ENCODE data around the gene EHMT1. TPM values are rescaled to one million over a fixed set of nuclear protein-coding genes. Genes with fewer than 3 reads are reported as not detected.

The EHMT1 gene
- total and polyA plus RNA-seq, 2 of the 8 experiments (the other 6 are each of a cell fraction or from before 2014, with no cell fraction given), result 95.7 to 163 TPM

DNA sequence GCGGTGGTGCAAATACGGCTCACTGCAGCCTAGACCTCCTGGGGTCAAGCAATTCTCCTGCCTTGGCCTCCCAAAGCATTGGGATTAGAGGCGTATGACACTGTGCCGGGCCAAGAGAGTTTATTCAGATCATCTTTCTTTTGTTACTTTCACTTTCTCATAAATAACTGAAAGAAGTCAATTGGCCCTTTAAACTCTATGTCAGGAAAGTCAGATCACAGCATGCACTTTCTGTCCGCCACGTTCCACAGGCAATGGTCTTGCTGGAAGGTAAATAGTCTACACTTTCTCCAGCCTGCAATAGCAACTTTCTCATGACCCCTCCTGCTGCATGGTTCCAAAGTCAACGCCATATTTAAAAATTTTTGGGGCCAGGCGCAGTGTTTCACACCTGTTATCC, 19.9 kb upstream of the EHMT1 start:
- CTCF ChIA-PET (ENCODE audit: partially characterized antibody), result interaction anchor here (0.7 to 2.1 kb wide), 3 partner anchors 17 to 86 kb away, joined by 3 to 7 read pairs (median 3); no protein-coding TSS in a partner anchor
- Histone ChIP-seq H2AK5ac (ENCODE audit: low read depth, low read length) (no peak overlapping the region), H4K91ac (replicated peaks; ENCODE audit: insufficient read length, low read length) (no peak overlapping the region), H3K4me1 (replicated peaks in 1 of 4; ENCODE audit: control insufficient read depth in 3 of 4, insufficient read depth in 4 of 4, low read length in 3 of 4) (peaks cover 0 to 6% (median under 1%) of the 10 kb centered on the region in 4 experiments; a peak in 1 of 7 replicates), H3K23ac (ENCODE audit: insufficient read length) (no peak overlapping the region), H3K79me1 (ENCODE audit: low read depth, low read length) (peaks cover 3% of the 10 kb centered on the region; the same call in 1 of the 2 replicates), H3K9me3 (ENCODE audit: insufficient read depth in 2 of 2, low read depth in 1 of 2, low read length in 1 of 2) (no peaks in the 10 kb centered on the region), H3K27me3 (replicated peaks in 1 of 4; ENCODE audit: control insufficient read depth in 3 of 4, extremely low read depth in 1 of 4, insufficient read depth in 3 of 4, low read length in 3 of 4) (peaks cover 0 to 2% (median under 1%) of the 10 kb centered on the region in 4 experiments; a peak in 2 of 7 replicates), H2AFZ (ENCODE audit: low read length) (no peak overlapping the region), H3K9ac (replicated peaks in 1 of 4; ENCODE audit: extremely low read depth in 1 of 4, low read depth in 3 of 4, low read length in 3 of 4) (no peak overlapping the region), H2BK120ac (replicated peaks; ENCODE audit: low read depth, low read length) (no peak overlapping the region), H3K4me3 (ENCODE audit: extremely low read depth in 1 of 4, insufficient read depth in 2 of 4, low read depth in 3 of 4, low read length in 4 of 4) (no peak overlapping the region), H3K56ac (replicated peaks; ENCODE audit: insufficient read length, low read depth, low read length) (no peak overlapping the region), H3K18ac (ENCODE audit: extremely low read depth, low read length) (no peak overlapping the region; the same call in 1 of the 2 replicates), H4K8ac (ENCODE audit: extremely low read depth, insufficient read depth, low read length) (no peak overlapping the region), H4K20me1 (replicated peaks in 1 of 2; ENCODE audit: control insufficient read depth in 1 of 2, insufficient read depth in 2 of 2, low read length in 2 of 2) (peaks cover 0 to 4% of the 10 kb centered on the region in 2 experiments), H3K27ac (ENCODE audit: low read depth, low read length) (no peak overlapping the region), H3K79me2 (ENCODE audit: control insufficient read depth in 1 of 2, insufficient read depth in 2 of 2, low read length in 2 of 2) (no peaks in the 10 kb centered on the region), H3K23me2 (ENCODE audit: low read depth, low read length) (no peaks in the 10 kb centered on the region), H3K14ac (ENCODE audit: insufficient read length) (no peak overlapping the region), H2BK12ac (ENCODE audit: low read depth, low read length) (no peak overlapping the region), H2BK15ac (ENCODE audit: low read length) (no peak overlapping the region), H3K4ac (replicated peaks; ENCODE audit: insufficient read length, low read depth, low read length) (no peak overlapping the region), H3K36me3 (ENCODE audit: control insufficient read depth in 2 of 4, insufficient read depth in 4 of 4, low read length in 3 of 4) (no peaks in the 10 kb centered on the region), H3K4me2 (ENCODE audit: insufficient read depth in 1 of 2, low read depth in 2 of 2, low read length in 2 of 2) (no peak overlapping the region), H2BK20ac (ENCODE audit: low read length) (no peak overlapping the region), H2BK5ac (ENCODE audit: low read depth, low read length) (no peak overlapping the region), H4K5ac (ENCODE audit: insufficient read length, low read depth, low read length) (no peak overlapping the region)
- FAIRE-seq (no peak), DNase-seq (ENCODE audit: low read depth in 1 of 2, low spot score in 2 of 2) (no peak)
- WGBS, 2 experiments (ENCODE audit: extremely low coverage in 1 of 2, insufficient coverage in 1 of 2, insufficient read length in 1 of 2, insufficient replicate concordance in 2 of 2, low coverage in 1 of 2, low lambda C conversion rate in 2 of 2, missing lambda C conversion rate in 1 of 2), result 91% methylated on average over 8 of the region's 8 CpGs; no CpG with 5 or more reads in 1 of the 2 experiments
- POLR2A ChIA-PET (ENCODE audit: partially characterized antibody), result interaction anchor here (0.8 to 1.6 kb wide), 2 partner anchors 8 to 10 kb away, joined by 3 to 4 read pairs; partner anchors contain the start of gene ZMYND19
- TF ChIP-seq, protein P1, sequence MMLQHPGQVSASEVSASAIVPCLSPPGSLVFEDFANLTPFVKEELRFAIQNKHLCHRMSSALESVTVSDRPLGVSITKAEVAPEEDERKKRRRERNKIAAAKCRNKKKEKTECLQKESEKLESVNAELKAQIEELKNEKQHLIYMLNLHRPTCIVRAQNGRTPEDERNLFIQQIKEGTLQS (IDR thresholded peaks at IDR 0.05; ENCODE audit: insufficient read depth, low read depth, low read length), result no peak
- TF ChIP-seq ASH2L (IDR thresholded peaks at IDR 0.05; ENCODE audit: low read length) (no peak), EZH2 (IDR thresholded peaks at IDR 0.05; ENCODE audit: low read depth, low read length, severe bottlenecking) (no peak), KDM1A (IDR thresholded peaks at IDR 0.05; ENCODE audit: borderline replicate concordance, low read length) (no peak), CEBPB (IDR thresholded peaks at IDR 0.05; ENCODE audit: low read depth, low read length) (no peak), NRF1 (IDR thresholded peaks at IDR 0.05; ENCODE audit: low read depth, low read length) (no peak), GTF2F1 (IDR thresholded peaks at IDR 0.05; ENCODE audit: borderline replicate concordance, low read depth, low read length) (no peak), RNF2 (IDR thresholded peaks at IDR 0.05; ENCODE audit: borderline replicate concordance, low read depth, low read length, missing control alignments, poor library complexity, severe bottlenecking) (no peak), SP2 (IDR thresholded peaks at IDR 0.05; ENCODE audit: low read length) (no peak), CBX5 (IDR thresholded peaks at IDR 0.05; ENCODE audit: low read depth, low read length) (no peak), TEAD4 (IDR thresholded peaks at IDR 0.05; ENCODE audit: low read depth, low read length) (no peak), GABPA (IDR thresholded peaks at IDR 0.05; ENCODE audit: borderline replicate concordance, insufficient read depth, low read length) (no peak), BRCA1 (IDR thresholded peaks at IDR 0.05; ENCODE audit: low read depth, low read length) (no peak)

Measured in H1 (cell line).